SU-DHL-6 (cell line): ENCODE measurements around the gene WNT4.

Experiments used
- H2AFZ ChIP-seq: fragments of 200-600 bp; sonication (generic); 2 replicates; pipeline ENCODE4 v1.6.1; 2014; ENCODE audit warnings: low read depth, mild to moderate bottlenecking, moderate library complexity, mixed read lengths, antibody characterized with exemption, low read length; ENCODE audit not compliant: severe bottlenecking
- H3F3A ChIP-seq: fragments of 200-600 bp; shearing (Covaris generic); 2 replicates; pipeline ENCODE4 v1.6.0; 2016; ENCODE audit warnings: antibody characterized with exemption, mild to moderate bottlenecking; ENCODE audit not compliant: insufficient read depth
- H3K27ac ChIP-seq: fragments of 200-600 bp; sonication (generic); 2 replicates; pipeline ENCODE4 v1.5.1; 2016; ENCODE audit warnings: low read depth, mild to moderate bottlenecking, low read length, moderate library complexity, mixed read lengths
- H3K27me3 ChIP-seq: fragments of 200-600 bp; sonication (generic), shearing (Covaris generic); 2 replicates; pipeline ENCODE4 v1.6.0; 2014; ENCODE audit warnings: mild to moderate bottlenecking, low read length
- H3K36me3 ChIP-seq: fragments of 200-600 bp; sonication (generic); 2 replicates; pipeline ENCODE4 v1.6.1; 2014; ENCODE audit warnings: mild to moderate bottlenecking, low read length, mixed read lengths
- H3K4me2 ChIP-seq: fragments of 300-600, 200-600 bp; shearing (Covaris generic), sonication (generic); 2 replicates; pipeline ENCODE4 v1.6.0; 2014; ENCODE audit warnings: low read length, low read depth, mild to moderate bottlenecking; ENCODE audit not compliant: poor library complexity, severe bottlenecking
- H3K4me3 ChIP-seq: fragments of 200-600 bp; sonication (generic); 2 replicates; pipeline ENCODE4 v1.5.1; 2014; ENCODE audit warnings: antibody characterized with exemption, low read length, mild to moderate bottlenecking, mixed read lengths; ENCODE audit not compliant: insufficient read depth, poor library complexity, severe bottlenecking
- H3K79me2 ChIP-seq: fragments of 200-600 bp; sonication (generic); 2 replicates; pipeline ENCODE4 v1.6.1; 2014; ENCODE audit warnings: mild to moderate bottlenecking, low read length, moderate library complexity; ENCODE audit not compliant: insufficient read depth
- H3K9ac ChIP-seq: fragments of 200-600 bp; sonication (generic); 2 replicates; pipeline ENCODE4 v1.7.0; 2014; ENCODE audit warnings: mild to moderate bottlenecking, low read length
- H3K9me2 ChIP-seq: fragments of 200-600 bp; sonication (generic); replicated peaks from 2 replicates; pipeline ENCODE4 v1.6.1; 2014; ENCODE audit warnings: low read length; ENCODE audit not compliant: insufficient read depth
- H3K9me3 ChIP-seq: fragments of 200-600 bp; sonication (generic); 2 replicates; pipeline ENCODE4 v1.6.1; 2014; ENCODE audit warnings: low read length, mixed read lengths; ENCODE audit not compliant: insufficient read depth
- H4K20me1 ChIP-seq: fragments of 200-600 bp; sonication (generic); 2 replicates; pipeline ENCODE4 v1.6.1; 2014; ENCODE audit warnings: low read depth, mild to moderate bottlenecking, antibody characterized with exemption, low read length, moderate library complexity, mixed read lengths
- CTCF ChIP-seq: fragments of 200-600 bp; sonication (generic); IDR thresholded peaks from one replicate; pipeline ENCODE4 v1.5.1; 2017; ENCODE audit warnings: antibody characterized with exemption, mild to moderate bottlenecking, low read length, moderate library complexity; ENCODE audit not compliant: insufficient read depth, poor library complexity, severe bottlenecking
- EZH2phosphoT487 ChIP-seq: fragments of 200-600 bp; sonication (generic), shearing (Covaris generic); conservative IDR thresholded peaks from 2 replicates; pipeline ENCODE4 v1.6.1; 2018; ENCODE audit warnings: mild to moderate bottlenecking, antibody characterized with exemption, low read length, moderate library complexity, mixed read lengths

WNT4 gene

GRCh38 chr1:22124592-22125229 lies 18.2 kb downstream of the WNT4 start:
- Histone ChIP-seq H3K9me3 (no peaks in the 10 kb centered on the region), H3K27me3 (no peaks in the 10 kb centered on the region), H3K27ac (no peak overlapping the region), H3K4me3 (no peak overlapping the region), H2AFZ (no peak overlapping the region), H3K9me2 (no peaks in the 10 kb centered on the region), H3K36me3 (no peaks in the 10 kb centered on the region), H3F3A (no peaks in the 10 kb centered on the region), H3K79me2 (no peaks in the 10 kb centered on the region), H3K4me2 (no peak overlapping the region), H4K20me1 (no peaks in the 10 kb centered on the region), H3K9ac (no peak overlapping the region)
- TF ChIP-seq EZH2phosphoT487 (no peak), CTCF (no peak)

- no peaks in the 10 kb centered on the region for H3K27me3 ChIP-seq
- H4K20me1 ChIP-seq: no peaks in the 10 kb centered on the region
- no peaks in the 10 kb centered on the region for H3K9me3 ChIP-seq
- H2AFZ ChIP-seq: no peak overlapping the region
- no peaks in the 10 kb centered on the region for H3K79me2 ChIP-seq
- H3K27ac ChIP-seq: no peak overlapping the region
- no peaks in the 10 kb centered on the region for H3K36me3 ChIP-seq
- no peak for TF ChIP-seq EZH2phosphoT487
- no peak for TF ChIP-seq CTCF
- H3K4me3 ChIP-seq: no peak overlapping the region
- no peaks in the 10 kb centered on the region for H3F3A ChIP-seq
- no peak overlapping the region for H3K4me2 ChIP-seq
- H3K9me2 ChIP-seq: no peaks in the 10 kb centered on the region
- H3K9ac ChIP-seq: no peak overlapping the region
These were observed 18.9 kb downstream of the WNT4 start for GRCh38 chr1:22123901-22124404.

GRCh38 chr1:22123071-22123390 lies 19.9 kb downstream of the WNT4 start:
- H2AFZ ChIP-seq: no peak overlapping the region
- TF ChIP-seq EZH2phosphoT487: no peak
- TF ChIP-seq CTCF: no peak
- H3K27ac ChIP-seq: no peak overlapping the region
- no peaks in the 10 kb centered on the region for H3K9me3 ChIP-seq
- no peaks in the 10 kb centered on the region for H3K27me3 ChIP-seq
- H3K9ac ChIP-seq: no peak overlapping the region
- H3K79me2 ChIP-seq: no peaks in the 10 kb centered on the region
- no peak overlapping the region for H3K4me3 ChIP-seq
- no peaks in the 10 kb centered on the region for H3K9me2 ChIP-seq
- no peaks in the 10 kb centered on the region for H3F3A ChIP-seq
- H3K4me2 ChIP-seq: no peak overlapping the region
- no peaks in the 10 kb centered on the region for H4K20me1 ChIP-seq
- no peaks in the 10 kb centered on the region for H3K36me3 ChIP-seq
